ENCODE data around the gene CAMK2D.

- TF ChIP-seq CTCF (IDR thresholded peaks at IDR 0.05) (no peak), POLR2A (IDR thresholded peaks at IDR 0.05) (no peak)
These were observed 224.3 kb downstream of the CAMK2D start for GRCh38 chr4:113537203-113537602.

Measured in thyroid gland (tissue), 4 donors.